HTERT RPE-1 (cell line): ENCODE results near the gene THUMPD2.
"Not testable (repeated sequence)": the region's sequence is repeated elsewhere in the genome, so short reads cannot be mapped to it uniquely, and the experiment has no call there.

Experiments used
- in situ Hi-C: fragments of 300-500 bp; cut with MboI; formaldehyde crosslinking; loops from 4 replicates; pipeline ENCODE4 v1.14.3; 2020; ENCODE audit warnings: low sequenced_read_pairs

THUMPD2 gene

GRCh38 chr2:39762448-39762847 lies 16.6 kb downstream of the THUMPD2 start:
- in situ Hi-C loops = no loop called here

- in situ Hi-C loops = no loop called here
These were observed 21.9 kb downstream of the THUMPD2 start for GRCh38 chr2:39757156-39757555.

- in situ Hi-C loops = no loop called here
These were observed 23.6 kb downstream of the THUMPD2 start for GRCh38 chr2:39755466-39755865.

GRCh38 chr2:39743269-39743776 lies 35.7 kb downstream of the THUMPD2 start:
- in situ Hi-C loops = no loop called here

GRCh38 chr2:39741871-39742270 lies 37.2 kb downstream of the THUMPD2 start:
- in situ Hi-C loops = no loop called here

- in situ Hi-C loops = no loop called here
These were observed 39.7 kb downstream of the THUMPD2 start for GRCh38 chr2:39739386-39739785.

- in situ Hi-C loops = no loop called here
These were observed 40.1 kb downstream of the THUMPD2 start for GRCh38 chr2:39738936-39739335.

- in situ Hi-C loops = no loop called here
These were observed 41.4 kb downstream of the THUMPD2 start for GRCh38 chr2:39737661-39738060.

- in situ Hi-C loops = no loop called here
These were observed 42.4 kb downstream of the THUMPD2 start for GRCh38 chr2:39736640-39737039.

GRCh38 chr2:39735648-39736047 lies 43.4 kb downstream of the THUMPD2 start:
- in situ Hi-C loops = no loop called here

- in situ Hi-C loops = no loop called here
These were observed 44.6 kb downstream of the THUMPD2 start for GRCh38 chr2:39734445-39734844.

GRCh38 chr2:39733070-39733674 lies 45.9 kb downstream of the THUMPD2 start:
- in situ Hi-C loops = no loop called here

- in situ Hi-C loops = no loop called here
These were observed 46.6 kb downstream of the THUMPD2 start for GRCh38 chr2:39732482-39732881.

GRCh38 chr2:39731546-39731945 lies 47.5 kb downstream of the THUMPD2 start:
- in situ Hi-C loops = no loop called here

- in situ Hi-C loops = no loop called here
These were observed 48.3 kb downstream of the THUMPD2 start for GRCh38 chr2:39730685-39731302.

GRCh38 chr2:39730276-39730675 lies 48.8 kb downstream of the THUMPD2 start:
- in situ Hi-C loops = no loop called here

- in situ Hi-C loops = no loop called here
These were observed 50.1 kb downstream of the THUMPD2 start for GRCh38 chr2:39728941-39729351.

- in situ Hi-C loops = not testable (repeated sequence)
These were observed 51.0 kb downstream of the THUMPD2 start for GRCh38 chr2:39728085-39728484.

- in situ Hi-C loops = no loop called here
These were observed 53.7 kb downstream of the THUMPD2 start for GRCh38 chr2:39725401-39725800.

- in situ Hi-C loops = no loop called here
These were observed 54.3 kb downstream of the THUMPD2 start for GRCh38 chr2:39724828-39725144.

GRCh38 chr2:39723946-39724827 lies 54.9 kb downstream of the THUMPD2 start:
- in situ Hi-C loops = no loop called here

- in situ Hi-C loops = no loop called here
These were observed 55.6 kb downstream of the THUMPD2 start for GRCh38 chr2:39723497-39723896.
